Activated CD4-positive, alpha-beta T cell treated with anti-CD3 and anti-CD28 coated beads for 36 hours (primary cell): ENCODE results near the gene ACVRL1. TPM values are rescaled to one million over a fixed set of nuclear protein-coding genes. Genes with fewer than 3 reads are reported as not detected.
A peak's percentile ranks its signal among the peaks of the same experiment; 100 is the strongest.

Source experiments
- ATAC-seq: fragments of 200-7000 bp; cut with Tn5 transposase; one replicate; pipeline ENCODE4 v1.10.0; 2021; ENCODE audit warnings: mild to moderate bottlenecking, moderate library complexity
- CTCF ChIA-PET: fragments of 350-600 bp; sonication (Branson Sonifier 250); formaldehyde crosslinking; loops from one replicate; lab custom pipeline; 2021; ENCODE audit warnings: antibody characterized with exemption; lab: Charles Lee
- POLR2A ChIA-PET: fragments of 350-600 bp; sonication (Branson Sonifier 250); formaldehyde crosslinking; loops from one replicate; lab custom pipeline; 2021; ENCODE audit warnings: antibody characterized with exemption, inconsistent platforms; lab: Charles Lee
- DNase-seq: peaks from one replicate; pipeline ENCODE4 v3.0.0-alpha.2; 2020
- H3K27ac Mint-ChIP-seq: one replicate; pipeline ENCODE4 v1.8.0; 2021; ENCODE audit warnings: mixed read lengths
- H3K27me3 Mint-ChIP-seq: one replicate; pipeline ENCODE4 v1.8.0; 2021; ENCODE audit warnings: mixed read lengths
- H3K36me3 Mint-ChIP-seq: one replicate; pipeline ENCODE4 v1.8.0; 2021; ENCODE audit warnings: low read depth, mixed read lengths
- H3K4me1 Mint-ChIP-seq: one replicate; pipeline ENCODE4 v1.8.0; 2021; ENCODE audit warnings: mixed read lengths
- H3K4me3 Mint-ChIP-seq: one replicate; pipeline ENCODE4 v1.8.0; 2021; ENCODE audit warnings: mild to moderate bottlenecking, moderate library complexity, mixed read lengths
- H3K9me3 Mint-ChIP-seq: one replicate; pipeline ENCODE4 v1.8.0; 2021; ENCODE audit warnings: low read depth, mixed read lengths
- intact Hi-C, 2 experiments: fragments of 100-400 bp; cut with DNase I in 1 of 2; cut with micrococcal nuclease in 1 of 2; formaldehyde crosslinking; loops; one replicate each; pipeline versions ENCODE4 v1.14.2 to v1.15.1; 2022 to 2024; cut with DNase I, micrococcal nuclease
- total RNA-seq, 2 experiments: library from RNA; stranded (reverse); gene quantifications; one replicate each; pipeline ENCODE4 v1.2.3, GENCODE V29; 2021

Gene ACVRL1
- total RNA-seq, 2 experiments from 2014 or later, result not detected

GRCh38 chr12:51922146-51922545 lies 14.8 kb downstream of the ACVRL1 start:
- ChIA-PET POLR2A (no interaction called here), CTCF (interaction anchor here (0.7 to 2.5 kb wide), 10 partner anchors 9 to 251 kb away, joined by 3 to 9 read pairs (median 5); no protein-coding TSS in a partner anchor)
- Mint-ChIP-seq H3K9me3 (no peaks in the 10 kb centered on the region), H3K27ac (no peak overlapping the region), H3K4me1 (peaks cover 11% of the 10 kb centered on the region), H3K27me3 (no peaks in the 10 kb centered on the region), H3K36me3 (no peaks in the 10 kb centered on the region), H3K4me3 (no peak overlapping the region)
- ATAC-seq (no peak), DNase-seq (no peak)
- intact Hi-C loops, result no loop called here

- H3K36me3 Mint-ChIP-seq, result no peaks in the 10 kb centered on the region
- H3K9me3 Mint-ChIP-seq, result no peaks in the 10 kb centered on the region
- no peak for DNase-seq
- H3K27ac Mint-ChIP-seq, result no peak overlapping the region
- no peak for ATAC-seq
- no peaks in the 10 kb centered on the region for H3K27me3 Mint-ChIP-seq
- H3K4me1 Mint-ChIP-seq, result peaks cover 11% of the 10 kb centered on the region
- CTCF ChIA-PET, result interaction anchor here (0.5 to 2.5 kb wide), 21 partner anchors 10 to 1200 kb away, joined by 3 to 9 read pairs (median 4); no protein-coding TSS in a partner anchor
- H3K4me3 Mint-ChIP-seq, result no peak overlapping the region
- intact Hi-C loops, result no loop called here
- POLR2A ChIA-PET, result no interaction called here
Observed at GRCh38 chr12:51922762-51923505, 15.6 kb downstream of the ACVRL1 start.

- POLR2A ChIA-PET, result no interaction called here
- Mint-ChIP-seq H3K27ac (no peak overlapping the region), H3K4me3 (peak overlapping the region; percentile 14), H3K9me3 (no peaks in the 10 kb centered on the region), H3K27me3 (no peaks in the 10 kb centered on the region), H3K4me1 (peaks cover 11% of the 10 kb centered on the region), H3K36me3 (no peaks in the 10 kb centered on the region)
- DNase-seq (peak; percentile 79), ATAC-seq (peak; percentile 83)
- intact Hi-C loops, result no loop called here
- CTCF ChIA-PET, result interaction anchor here (0.5 to 2.4 kb wide), 17 partner anchors 12 to 1748 kb away, joined by 3 to 9 read pairs (median 3); no protein-coding TSS in a partner anchor
Observed at GRCh38 chr12:51923506-51924365, 16.4 kb downstream of the ACVRL1 start.

- H3K27ac Mint-ChIP-seq, result no peak overlapping the region
- POLR2A ChIA-PET, result interaction anchor here (1.0 kb wide), 1 partner anchor 82 kb away, joined by 3 read pairs; the partner anchor contains the start of gene TAMALIN
- H3K36me3 Mint-ChIP-seq, result no peaks in the 10 kb centered on the region
- DNase-seq (no peak), ATAC-seq (peak; percentile 50)
- no peaks in the 10 kb centered on the region for H3K9me3 Mint-ChIP-seq
- CTCF ChIA-PET, result interaction anchor here (0.7 to 2.6 kb wide), 6 partner anchors 21 to 1749 kb away, joined by 3 to 11 read pairs (median 4); no protein-coding TSS in a partner anchor
- no peaks in the 10 kb centered on the region for H3K27me3 Mint-ChIP-seq
- H3K4me1 Mint-ChIP-seq, result peaks cover 11% of the 10 kb centered on the region
- intact Hi-C loops, result no loop called here
- H3K4me3 Mint-ChIP-seq, result no peak overlapping the region
Observed at GRCh38 chr12:51924551-51925319, 17.4 kb downstream of the ACVRL1 start.

- ChIA-PET POLR2A (interaction anchor here (1.0 kb wide), 1 partner anchor 81 kb away, joined by 3 read pairs; the partner anchor contains the start of gene TAMALIN), CTCF (interaction anchor here (0.6 to 2.9 kb wide), 9 partner anchors 8 to 84 kb away, joined by 3 to 12 read pairs (median 6); no protein-coding TSS in a partner anchor)
- no peak for DNase-seq
- Mint-ChIP-seq H3K9me3 (no peaks in the 10 kb centered on the region), H3K27ac (no peak overlapping the region), H3K4me1 (peaks cover 11% of the 10 kb centered on the region), H3K27me3 (no peaks in the 10 kb centered on the region), H3K36me3 (no peaks in the 10 kb centered on the region), H3K4me3 (no peak overlapping the region)
- intact Hi-C loops, result loop anchor here (1.0 kb wide), 3 partner anchors 55 to 98 kb away; no protein-coding TSS in a partner anchor
- ATAC-seq, result no peak
Observed at GRCh38 chr12:51925346-51926063, 18.2 kb downstream of the ACVRL1 start.

GRCh38 chr12:51926064-51926632 lies 18.8 kb downstream of the ACVRL1 start:
- POLR2A ChIA-PET, result no interaction called here
- CTCF ChIA-PET, result interaction anchor here (0.6 to 2.9 kb wide), 16 partner anchors 9 to 195 kb away, joined by 3 to 12 read pairs (median 4); no protein-coding TSS in a partner anchor
- H3K4me3 Mint-ChIP-seq, result no peak overlapping the region
- H3K27ac Mint-ChIP-seq, result no peak overlapping the region
- intact Hi-C loops, result loop anchor here (1.0 kb wide), 3 partner anchors 54 to 97 kb away; no protein-coding TSS in a partner anchor
- no peaks in the 10 kb centered on the region for H3K9me3 Mint-ChIP-seq
- DNase-seq, result no peak
- H3K27me3 Mint-ChIP-seq, result no peaks in the 10 kb centered on the region
- no peak for ATAC-seq
- H3K36me3 Mint-ChIP-seq, result no peaks in the 10 kb centered on the region
- H3K4me1 Mint-ChIP-seq, result peaks cover 11% of the 10 kb centered on the region

- Mint-ChIP-seq H3K4me1 (peaks cover 11% of the 10 kb centered on the region), H3K4me3 (no peak overlapping the region), H3K9me3 (no peaks in the 10 kb centered on the region), H3K36me3 (no peaks in the 10 kb centered on the region), H3K27me3 (no peaks in the 10 kb centered on the region), H3K27ac (no peak overlapping the region)
- intact Hi-C loops, result loop anchor here (1.0 kb wide), 3 partner anchors 54 to 97 kb away; no protein-coding TSS in a partner anchor
- peak; percentile 81 for DNase-seq
- POLR2A ChIA-PET, result no interaction called here
- peak; percentile 61 for ATAC-seq
- CTCF ChIA-PET, result interaction anchor here (0.6 to 2.9 kb wide), 20 partner anchors 8 to 195 kb away, joined by 3 to 12 read pairs (median 4); no protein-coding TSS in a partner anchor
Observed at GRCh38 chr12:51926718-51927117, 19.4 kb downstream of the ACVRL1 start.

- POLR2A ChIA-PET, result no interaction called here
- no peak for ATAC-seq
- H3K9me3 Mint-ChIP-seq, result no peaks in the 10 kb centered on the region
- H3K27me3 Mint-ChIP-seq, result peaks cover 2% of the 10 kb centered on the region
- no peak overlapping the region for H3K27ac Mint-ChIP-seq
- H3K4me3 Mint-ChIP-seq, result no peak overlapping the region
- CTCF ChIA-PET, result interaction anchor here (0.8 kb wide), 1 partner anchor 11 kb away, joined by 5 read pairs; no protein-coding TSS in a partner anchor
- no peaks in the 10 kb centered on the region for H3K36me3 Mint-ChIP-seq
- DNase-seq, result no peak
- H3K4me1 Mint-ChIP-seq, result no peaks in the 10 kb centered on the region
- intact Hi-C loops, result no loop called here
Observed at GRCh38 chr12:51932218-51933076, 25.1 kb downstream of the ACVRL1 start.

- H3K36me3 Mint-ChIP-seq, result no peaks in the 10 kb centered on the region
- H3K4me3 Mint-ChIP-seq, result no peak overlapping the region
Observed at GRCh38 chr12:51934080-51934479, 26.8 kb downstream of the ACVRL1 start.

More at GRCh38 chr12:51934080-51934479, 26.8 kb downstream of the ACVRL1 start:
- no peaks in the 10 kb centered on the region for H3K4me1 Mint-ChIP-seq
- H3K9me3 Mint-ChIP-seq, result no peaks in the 10 kb centered on the region
- intact Hi-C loops, result no loop called here
- no peak overlapping the region for H3K27ac Mint-ChIP-seq
- ATAC-seq, result no peak
- H3K27me3 Mint-ChIP-seq, result peaks cover 2% of the 10 kb centered on the region
- DNase-seq, result no peak
- CTCF ChIA-PET, result interaction anchor here (1.5 to 1.9 kb wide), 2 partner anchors 15 to 47 kb away, joined by 4 to 5 read pairs; no protein-coding TSS in a partner anchor
- POLR2A ChIA-PET, result no interaction called here
